HG02973 (cell line): ENCODE results near the gene CAMK4.

Source experiments
- ATAC-seq: cut with Tn5 transposase; IDR thresholded peaks from one replicate; pipeline ENCODE4 v1.9.1; 2021; ENCODE audit warnings: moderate library complexity; ENCODE audit not compliant: unreplicated experiment

Gene CAMK4

DNA sequence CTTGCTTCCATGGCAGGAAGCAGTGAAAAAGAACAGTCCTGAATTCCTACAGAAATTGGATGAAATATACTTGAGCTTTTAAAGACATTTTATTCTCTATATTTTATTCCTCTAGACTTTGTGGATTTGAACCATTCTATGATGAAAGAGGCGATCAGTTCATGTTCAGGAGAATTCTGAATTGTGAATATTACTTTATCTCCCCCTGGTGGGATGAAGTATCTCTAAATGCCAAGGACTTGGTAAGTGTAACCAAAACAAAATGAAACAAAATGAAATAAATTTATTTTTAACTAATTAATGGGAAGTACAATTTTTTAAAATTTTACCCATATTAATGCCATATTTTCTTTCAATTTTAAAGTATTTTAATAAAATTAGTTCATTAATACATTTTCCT lies 254.1 kb downstream of the CAMK4 start:
- ATAC-seq: no peak

DNA sequence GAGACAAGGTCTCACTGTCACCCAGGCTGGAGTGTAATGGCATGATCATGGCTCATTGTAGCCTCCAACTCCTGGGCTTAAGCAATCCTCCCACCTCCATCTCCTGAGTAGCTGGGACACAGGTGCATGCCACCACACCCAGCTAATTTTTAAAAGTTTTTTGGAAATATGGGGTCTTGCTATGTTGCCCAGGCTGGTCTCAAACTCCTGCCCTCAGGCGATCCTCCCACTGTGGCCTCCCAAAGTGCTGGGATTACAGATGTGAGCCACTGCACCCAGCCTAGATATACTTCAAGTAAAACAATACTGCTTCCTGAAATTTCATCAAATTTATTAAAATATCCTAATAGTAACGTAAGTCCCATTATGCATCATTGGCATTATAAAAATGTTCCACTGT lies 254.7 kb downstream of the CAMK4 start:
- no peak for ATAC-seq

DNA sequence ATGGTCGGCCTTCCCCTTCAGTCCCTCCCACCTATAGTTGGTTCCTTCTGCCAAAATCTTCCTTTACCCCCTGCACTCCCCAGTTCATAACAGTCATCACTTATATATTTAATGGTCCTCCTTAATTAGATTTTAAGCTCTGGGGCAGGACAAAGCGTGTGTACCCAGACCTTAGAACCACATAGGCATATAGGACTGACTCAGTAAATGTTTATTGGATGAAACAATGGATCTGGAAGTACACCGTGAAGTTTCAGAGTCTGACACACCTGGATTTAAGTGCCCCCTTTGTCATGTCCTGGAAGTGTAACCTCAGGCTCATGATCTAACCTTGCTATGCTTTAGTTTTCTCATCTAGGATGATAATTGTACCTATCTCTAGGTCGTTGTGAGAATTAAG lies 256.2 kb downstream of the CAMK4 start:
- ATAC-seq: no peak

DNA sequence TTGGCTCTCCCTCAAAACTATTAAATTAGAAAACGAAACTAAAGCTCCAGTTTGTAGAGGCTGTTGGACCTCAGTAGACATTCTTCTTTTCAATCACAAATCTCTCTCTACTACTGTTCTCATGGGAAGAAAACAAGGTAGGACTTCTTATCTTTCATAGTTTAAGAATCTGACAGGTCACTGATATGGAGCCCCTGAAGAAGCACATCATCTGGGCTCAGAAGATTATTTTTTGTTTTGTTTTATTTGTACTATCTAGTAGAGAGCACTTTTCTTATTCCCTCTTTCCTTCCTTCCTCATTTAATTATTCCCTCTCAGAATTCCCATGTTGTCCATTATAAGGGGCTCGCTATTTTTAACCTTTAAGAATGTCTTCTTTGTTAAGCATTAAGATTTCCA lies 261.9 kb downstream of the CAMK4 start:
- no peak for ATAC-seq

DNA sequence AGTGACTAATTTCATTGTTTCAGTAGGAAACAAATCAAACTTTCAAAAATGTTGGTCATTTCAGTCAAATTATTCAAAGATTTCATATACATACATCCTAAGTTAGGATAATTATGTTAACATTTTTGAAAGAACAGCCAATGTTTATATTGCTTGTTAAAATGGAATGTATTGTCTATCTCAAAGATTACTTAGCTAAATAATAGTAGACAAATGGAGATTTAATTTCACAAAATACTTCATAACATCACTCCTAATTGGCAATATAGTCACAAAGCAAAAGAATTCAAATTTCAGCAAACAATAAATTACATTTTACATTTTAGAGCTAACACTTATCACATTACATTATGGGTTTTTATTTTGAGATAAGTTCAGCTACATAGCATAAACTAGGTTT lies 262.7 kb downstream of the CAMK4 start:
- no peak for ATAC-seq

DNA sequence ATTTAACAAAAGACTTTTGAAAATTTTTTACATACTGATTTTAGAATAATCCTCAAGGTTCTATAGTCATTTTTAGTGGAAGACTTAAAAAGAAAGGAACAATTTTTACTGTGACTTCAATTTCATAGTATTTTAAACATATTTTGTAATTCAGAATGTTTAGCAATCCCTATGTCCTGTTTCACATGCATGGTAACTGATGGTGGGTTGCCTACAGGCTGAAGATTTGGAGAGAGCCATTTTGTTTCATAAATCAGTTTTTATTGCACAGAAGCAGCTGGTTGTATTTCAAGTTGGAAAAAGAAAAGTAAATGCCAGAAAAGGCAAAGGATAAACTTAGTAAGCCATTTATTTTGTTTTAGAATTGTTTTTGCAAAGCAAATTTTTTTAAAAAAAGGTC lies 264.2 kb downstream of the CAMK4 start:
- ATAC-seq: no peak

DNA sequence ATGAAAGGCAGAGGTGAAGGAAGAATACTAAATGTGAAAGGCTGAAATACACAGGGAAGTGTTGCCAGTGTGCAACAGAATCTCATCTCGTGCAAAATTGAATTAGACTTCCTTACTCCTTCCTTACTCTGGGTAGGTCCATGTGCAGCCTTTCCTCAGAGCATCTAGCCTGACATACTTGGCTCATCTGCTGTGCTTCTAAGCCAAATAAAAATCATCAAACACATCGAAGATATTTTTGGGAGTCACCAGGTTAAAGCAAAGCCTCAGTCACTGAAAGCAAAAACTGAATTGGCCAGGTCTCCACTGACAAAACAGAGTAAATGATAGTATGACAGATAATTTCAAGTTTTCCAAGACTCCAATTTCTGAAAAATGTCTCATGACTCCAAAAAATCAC lies 268.8 kb downstream of the CAMK4 start:
- ATAC-seq: no peak

DNA sequence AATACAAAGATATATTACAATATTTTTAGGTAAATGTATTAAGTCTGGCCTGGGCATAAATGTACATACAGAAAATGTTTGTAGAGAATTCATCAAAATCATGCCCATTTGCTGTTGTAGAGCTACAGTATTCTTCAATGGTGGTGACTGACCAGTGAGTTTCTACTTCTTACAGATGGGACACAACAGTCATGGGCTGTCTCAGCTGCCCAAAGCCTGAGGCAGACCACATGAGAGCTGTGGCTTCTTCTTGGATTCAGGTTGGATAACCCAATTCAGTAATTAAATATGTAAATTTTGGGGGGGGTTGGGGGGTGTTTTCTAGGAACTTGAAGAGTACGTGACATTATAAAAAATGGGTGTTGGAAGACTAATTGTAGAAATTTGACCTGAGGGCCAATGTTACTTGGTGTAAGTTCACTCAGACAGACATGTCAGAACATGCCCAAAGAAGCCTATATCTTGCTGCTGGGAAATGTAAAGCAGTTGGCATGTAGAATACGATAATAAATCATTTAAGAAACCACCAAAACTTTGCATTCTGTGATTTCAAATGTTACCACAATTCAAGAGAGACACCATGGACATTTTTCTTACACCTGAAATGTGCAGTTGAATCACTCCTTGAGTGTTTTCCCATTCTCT lies 270.3 kb downstream of the CAMK4 start:
- ATAC-seq: no peak

DNA sequence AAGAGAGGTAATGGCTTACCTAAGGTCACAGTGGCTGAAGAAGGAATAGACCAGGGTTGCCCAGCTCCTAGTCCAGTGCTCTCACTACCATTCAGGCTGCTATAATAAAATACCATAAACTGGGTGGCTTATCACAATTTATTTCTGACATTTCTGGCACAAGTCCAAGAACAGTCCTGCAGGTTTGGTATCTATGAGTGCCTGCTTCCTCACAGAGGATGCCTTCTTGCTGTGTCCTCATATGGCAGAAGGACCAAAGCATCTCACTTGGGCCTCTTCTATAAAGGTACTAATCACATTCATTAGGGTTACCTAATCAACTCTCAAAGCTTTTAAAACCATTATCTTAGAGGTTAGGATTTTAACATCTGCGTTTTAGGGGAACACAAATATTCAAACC lies 271.0 kb downstream of the CAMK4 start:
- no peak for ATAC-seq

DNA sequence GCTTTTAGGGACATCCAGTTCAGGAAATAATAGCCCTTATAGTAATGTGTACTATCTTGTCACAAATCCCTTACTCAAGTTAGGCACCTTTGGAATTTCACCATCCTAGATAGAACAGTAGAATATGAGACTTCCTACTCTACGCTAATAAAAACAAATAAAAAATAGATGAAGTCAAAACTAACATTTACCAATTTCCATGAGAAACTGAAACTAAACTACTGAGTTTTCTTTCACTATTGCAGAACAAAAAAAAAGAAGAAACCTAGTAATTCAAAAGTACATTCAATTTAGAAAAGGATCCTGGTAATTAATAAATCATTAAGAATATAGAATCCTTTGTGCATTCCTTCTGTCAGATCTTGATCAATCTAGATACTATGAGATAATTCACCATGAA lies 274.2 kb downstream of the CAMK4 start:
- no peak for ATAC-seq

DNA sequence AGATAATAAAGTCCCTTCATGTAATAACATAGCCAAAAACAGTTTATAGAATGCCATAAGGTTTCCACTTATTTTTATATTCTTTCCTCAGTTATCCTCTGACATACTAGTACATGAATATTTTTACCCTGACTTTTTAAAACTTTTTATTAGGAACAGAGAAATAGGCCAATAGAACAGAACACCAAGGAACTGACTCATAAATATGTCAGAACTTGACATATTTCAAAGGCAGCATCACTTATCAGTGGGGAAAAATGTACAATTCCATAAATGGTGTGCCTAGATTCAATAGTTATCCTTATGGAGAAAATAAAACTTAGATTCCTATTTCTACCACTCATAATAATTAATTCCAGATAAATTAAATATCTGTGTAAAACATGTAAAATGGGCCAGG lies 278.8 kb downstream of the CAMK4 start:
- ATAC-seq: no peak

DNA sequence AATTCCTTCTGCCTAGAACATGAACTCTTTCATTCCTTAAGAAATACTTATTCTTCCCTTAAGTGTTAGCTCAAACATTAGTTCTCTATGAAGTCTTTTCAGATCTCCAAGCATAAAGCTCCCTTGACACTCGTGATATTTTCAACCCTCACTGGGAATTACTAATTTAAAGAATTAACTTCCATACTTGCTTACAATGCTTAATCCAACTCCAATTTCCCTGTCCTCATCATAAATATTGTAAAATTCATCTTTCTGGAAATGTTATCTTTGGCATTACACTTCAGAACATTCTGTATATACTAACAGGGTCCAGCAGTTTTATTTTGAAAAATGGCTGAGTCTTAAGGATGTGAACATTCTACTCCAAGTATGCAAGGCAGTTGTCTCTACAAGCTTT lies 280.9 kb downstream of the CAMK4 start:
- ATAC-seq: no peak

DNA sequence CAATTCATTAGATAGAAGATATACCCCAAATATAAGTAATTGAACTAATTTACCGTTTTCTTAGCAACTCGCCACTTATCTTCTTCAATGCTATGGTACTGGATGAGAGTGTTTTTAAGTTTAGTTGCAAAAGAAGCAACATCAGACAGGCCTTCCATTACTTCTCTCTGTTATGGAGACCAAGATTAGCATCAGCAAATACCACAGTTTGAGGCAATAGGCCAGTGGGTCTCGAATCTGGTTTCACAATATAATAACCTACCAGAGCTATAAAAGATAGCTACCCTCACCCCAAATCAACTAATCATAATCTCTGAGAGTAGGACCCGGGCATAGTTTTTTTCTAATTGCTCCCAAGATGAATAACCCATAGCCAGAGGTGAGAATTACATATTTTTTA lies 283.1 kb downstream of the CAMK4 start:
- ATAC-seq: no peak

DNA sequence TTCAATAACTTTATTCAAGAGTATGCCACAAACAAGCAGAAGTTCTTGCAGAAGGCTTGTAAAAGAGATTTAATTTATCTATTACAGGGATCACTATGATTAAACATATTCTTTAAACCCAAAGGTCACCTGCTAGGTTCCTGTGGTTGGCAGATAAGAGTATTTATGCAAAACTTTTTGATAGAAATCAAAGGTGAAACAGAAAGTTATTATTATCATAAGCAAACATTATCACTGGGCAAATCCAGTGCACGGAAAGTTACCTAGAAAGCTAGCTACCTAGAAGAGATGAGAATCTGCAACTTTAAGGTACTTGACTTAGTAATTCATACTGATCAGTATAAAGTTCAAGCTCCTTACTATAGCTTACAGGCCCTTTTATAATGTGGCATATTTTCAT lies 284.9 kb downstream of the CAMK4 start:
- no peak for ATAC-seq

DNA sequence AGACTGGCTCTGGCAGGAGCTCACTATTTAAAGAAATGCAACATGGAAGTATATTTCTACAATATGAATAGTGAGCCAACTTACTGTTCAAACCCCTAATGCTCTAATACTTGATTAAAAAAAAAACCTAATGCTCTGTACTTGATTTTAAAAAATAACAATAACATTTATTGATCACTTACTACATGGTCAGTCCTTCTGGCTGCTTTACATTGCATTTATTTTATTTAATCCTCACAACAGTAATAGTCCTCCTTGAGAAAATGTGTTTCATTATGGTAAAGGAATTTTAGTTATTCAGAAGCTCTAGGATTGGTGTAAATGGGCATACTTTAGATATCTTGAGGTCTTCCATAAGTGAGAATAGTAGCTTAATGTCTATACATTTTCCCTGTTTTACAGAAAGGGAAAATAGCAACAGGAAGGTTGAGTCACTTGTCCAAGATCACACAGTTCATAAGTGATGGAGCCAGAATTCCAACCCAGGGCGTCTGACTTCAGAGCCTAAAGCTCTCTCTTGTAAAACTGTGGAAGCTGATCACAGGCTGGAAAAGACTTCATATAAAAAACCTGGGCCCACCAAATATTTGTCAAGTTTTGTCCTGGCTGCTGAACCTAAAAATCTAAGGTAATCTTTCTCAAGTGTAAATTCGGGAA lies 287.1 kb downstream of the CAMK4 start:
- no peak for ATAC-seq

DNA sequence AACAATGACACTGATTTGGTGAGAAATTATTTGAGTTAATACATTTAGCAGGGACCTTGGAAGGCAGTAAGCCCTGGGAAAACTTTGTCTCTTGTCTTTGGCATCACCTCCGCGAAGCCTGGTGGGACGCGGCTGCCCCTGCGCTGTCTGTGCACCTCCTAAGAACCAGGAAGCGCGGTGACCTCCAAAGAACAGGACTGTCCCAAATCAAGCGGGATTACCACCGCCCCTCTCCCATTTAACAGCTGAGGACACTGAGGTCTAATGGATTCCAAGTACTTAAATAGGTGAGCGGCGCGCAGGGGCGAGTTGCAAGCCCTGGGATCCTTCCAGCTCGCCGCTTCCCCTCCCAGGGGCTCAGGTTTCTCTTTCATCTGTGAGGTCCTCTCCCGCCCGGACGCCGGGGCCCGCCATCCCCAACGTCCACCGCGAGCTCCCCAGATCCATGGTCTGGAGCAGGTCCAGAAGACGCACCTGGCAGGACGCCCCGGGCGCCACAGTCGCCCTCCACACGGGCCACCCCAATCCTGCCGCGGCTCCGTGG lies 287.7 kb downstream of the CAMK4 start:
- peak; percentile 27 for ATAC-seq

DNA sequence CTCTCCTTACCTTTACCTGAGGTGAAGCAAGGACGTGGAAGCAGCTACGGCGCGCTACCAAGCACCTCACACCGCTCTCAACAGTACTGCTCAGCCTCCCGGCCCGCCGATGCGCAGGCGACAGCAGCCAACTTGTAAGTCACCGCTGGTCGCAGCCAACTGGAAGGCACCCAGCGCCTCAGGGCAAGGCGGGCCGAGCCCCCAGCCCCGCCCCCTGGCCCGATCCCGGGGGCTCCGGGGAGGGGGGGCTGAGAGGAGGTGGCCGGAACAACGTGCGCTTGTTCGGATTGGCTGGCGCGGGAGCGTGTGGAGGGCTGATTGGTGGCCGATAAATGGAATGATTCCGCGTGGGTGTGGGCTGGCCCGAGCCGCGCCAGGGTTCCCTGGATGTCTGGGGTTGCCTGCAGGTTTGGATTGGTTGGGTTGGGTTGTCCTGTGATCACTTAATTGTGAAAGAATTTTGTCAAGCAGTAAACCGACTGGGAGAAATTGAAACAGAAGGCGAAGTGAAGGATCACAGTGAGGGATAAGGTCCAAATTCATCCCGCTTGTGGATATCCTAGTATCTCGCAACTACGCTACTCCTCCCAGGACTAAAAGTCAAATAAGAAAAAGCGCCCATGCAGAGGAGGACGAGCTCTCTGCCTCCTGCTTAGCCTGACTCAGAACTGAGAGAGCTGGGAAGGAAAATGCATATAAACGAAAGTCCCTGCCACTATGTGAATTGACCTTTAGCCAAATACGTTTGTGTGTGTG lies 288.4 kb downstream of the CAMK4 start, which contains the start of gene STARD4:
Gene STARD4 (minus strand): TSS at position 161 of the 756 bp plus-strand sequence. CDS start 5,102 bp downstream, outside the sequence.
- ATAC-seq: peak; percentile 91

DNA sequence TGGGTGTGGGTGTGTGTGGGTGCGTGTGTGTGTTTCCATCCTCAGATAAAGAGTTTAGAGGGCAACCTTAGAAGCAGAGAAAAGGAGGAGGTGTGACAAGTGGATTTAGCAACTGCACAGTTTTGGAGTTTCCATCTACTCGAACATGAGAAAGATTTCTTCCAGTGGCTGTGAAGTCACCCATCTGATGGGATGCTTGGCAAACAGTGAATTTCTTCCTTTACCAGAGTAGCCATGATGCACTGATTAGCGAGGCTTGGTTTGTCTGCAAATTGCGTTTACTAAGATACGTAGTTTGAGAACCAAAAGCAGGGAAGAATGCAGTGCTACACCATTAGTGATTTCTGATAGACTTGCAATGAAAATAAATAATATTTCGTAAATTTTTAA lies 288.9 kb downstream of the CAMK4 start:
- no peak for ATAC-seq

DNA sequence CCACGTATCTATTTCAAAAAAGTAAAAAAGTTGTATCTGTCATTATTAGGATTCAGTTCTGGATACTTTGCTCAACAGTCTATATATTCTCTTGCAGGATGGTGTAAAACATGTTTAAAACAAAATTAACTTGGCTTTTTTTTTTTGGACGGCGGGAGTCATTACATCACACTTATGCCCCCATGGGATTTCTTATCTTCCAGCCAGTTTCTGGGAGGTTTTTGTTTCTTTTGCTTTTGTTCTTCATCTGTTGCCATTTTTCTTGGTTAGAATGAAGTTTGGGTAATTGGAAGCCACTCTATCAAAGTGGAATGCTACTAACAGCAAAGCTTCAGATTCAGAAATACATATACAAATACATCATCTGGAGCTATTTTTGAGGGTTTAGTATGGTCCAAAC lies 289.9 kb downstream of the CAMK4 start:
- no peak for ATAC-seq

DNA sequence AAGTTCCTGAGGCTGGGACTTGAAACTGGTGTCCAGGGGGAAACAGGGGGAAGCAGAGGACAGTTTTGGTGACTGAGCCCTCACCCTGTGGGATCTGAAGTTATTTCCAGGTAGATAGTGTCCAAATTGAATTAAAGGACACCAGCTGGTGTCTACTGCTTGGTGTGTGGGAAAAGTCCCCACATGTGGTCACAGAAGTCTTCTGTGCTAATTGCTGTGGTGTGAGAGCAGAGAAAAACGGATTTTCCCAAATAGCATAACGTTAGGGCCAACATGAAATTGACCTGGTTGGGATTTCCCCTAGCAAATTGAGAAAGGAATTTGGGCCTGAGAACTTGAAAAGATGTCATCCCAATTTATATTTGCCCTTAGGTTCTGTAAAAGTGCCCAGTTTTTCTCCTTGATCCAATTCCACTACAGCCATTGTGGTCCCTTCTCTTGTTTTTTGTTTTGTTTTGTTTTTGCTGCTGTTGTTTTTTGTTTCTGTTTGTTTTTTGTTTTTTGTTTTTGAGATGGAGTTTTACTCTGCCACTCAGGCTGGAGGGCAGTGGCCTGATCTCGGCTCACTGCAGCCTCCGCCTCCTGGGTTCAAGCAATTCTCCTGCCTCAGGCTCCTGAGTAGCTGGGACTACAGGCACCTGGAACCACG lies 293.8 kb downstream of the CAMK4 start:
- no peak for ATAC-seq

DNA sequence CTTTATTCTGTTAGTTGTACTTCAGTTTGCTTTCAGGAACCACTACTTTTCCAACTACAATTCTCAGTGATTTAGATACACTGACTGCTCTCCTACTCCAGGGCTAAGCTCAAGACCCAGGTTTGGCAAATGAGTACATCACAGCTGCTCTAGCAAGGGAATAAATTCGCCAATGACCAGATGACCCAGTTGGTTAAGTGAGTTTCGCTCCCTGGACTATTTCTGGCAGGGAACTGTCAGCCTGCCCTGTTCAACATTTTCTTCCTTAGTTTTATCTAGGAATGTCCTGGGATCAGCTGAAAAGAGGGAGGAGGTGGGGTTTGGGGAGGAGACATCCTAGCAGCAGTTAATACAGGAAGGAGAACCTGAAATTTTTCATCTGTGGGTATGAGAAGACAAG lies 294.6 kb downstream of the CAMK4 start:
- no peak for ATAC-seq
